HG02588 (cell line): ENCODE results near the gene ELOVL6.

Experiments used
- ATAC-seq: cut with Tn5 transposase; IDR thresholded peaks from one replicate; pipeline ENCODE4 v1.9.1; 2021; ENCODE audit warnings: mild to moderate bottlenecking, moderate library complexity; ENCODE audit not compliant: unreplicated experiment

The ELOVL6 gene

GRCh38 chr4:110003401-110004187 is 194.8 kb downstream of the ELOVL6 start:
- no peak for ATAC-seq

DNA sequence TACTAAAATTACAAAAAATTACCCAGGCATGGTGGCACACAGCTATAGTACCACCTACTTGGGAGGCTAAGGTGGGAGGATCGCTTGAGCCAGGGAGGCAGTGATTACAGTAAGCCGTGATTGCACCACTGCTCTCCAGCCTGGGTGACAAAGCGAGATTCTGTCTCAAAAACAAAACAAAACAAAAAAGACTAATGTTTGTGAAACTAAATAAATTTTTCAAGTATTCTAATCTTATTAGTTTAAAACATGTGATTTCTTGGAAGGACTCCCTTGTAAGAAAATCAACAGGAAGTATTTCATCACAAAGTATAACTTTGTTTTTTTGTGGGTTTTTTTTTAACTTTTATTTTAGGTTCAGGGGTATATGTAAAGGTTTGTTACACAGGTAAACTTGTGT is 196.1 kb downstream of the ELOVL6 start:
- no peak for ATAC-seq

DNA sequence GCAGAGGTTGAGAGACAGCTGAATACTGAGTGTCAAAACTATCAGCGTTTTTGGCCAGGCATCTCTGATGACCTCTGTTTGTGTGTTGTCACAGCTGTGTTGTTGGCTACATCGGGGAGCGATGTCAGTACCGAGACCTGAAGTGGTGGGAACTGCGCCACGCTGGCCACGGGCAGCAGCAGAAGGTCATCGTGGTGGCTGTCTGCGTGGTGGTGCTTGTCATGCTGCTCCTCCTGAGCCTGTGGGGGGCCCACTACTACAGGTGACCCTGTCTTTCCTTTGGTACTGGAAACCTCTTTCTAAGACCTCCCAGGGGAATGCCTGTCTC is 198.9 kb downstream of the ELOVL6 start:
- ATAC-seq = no peak

DNA sequence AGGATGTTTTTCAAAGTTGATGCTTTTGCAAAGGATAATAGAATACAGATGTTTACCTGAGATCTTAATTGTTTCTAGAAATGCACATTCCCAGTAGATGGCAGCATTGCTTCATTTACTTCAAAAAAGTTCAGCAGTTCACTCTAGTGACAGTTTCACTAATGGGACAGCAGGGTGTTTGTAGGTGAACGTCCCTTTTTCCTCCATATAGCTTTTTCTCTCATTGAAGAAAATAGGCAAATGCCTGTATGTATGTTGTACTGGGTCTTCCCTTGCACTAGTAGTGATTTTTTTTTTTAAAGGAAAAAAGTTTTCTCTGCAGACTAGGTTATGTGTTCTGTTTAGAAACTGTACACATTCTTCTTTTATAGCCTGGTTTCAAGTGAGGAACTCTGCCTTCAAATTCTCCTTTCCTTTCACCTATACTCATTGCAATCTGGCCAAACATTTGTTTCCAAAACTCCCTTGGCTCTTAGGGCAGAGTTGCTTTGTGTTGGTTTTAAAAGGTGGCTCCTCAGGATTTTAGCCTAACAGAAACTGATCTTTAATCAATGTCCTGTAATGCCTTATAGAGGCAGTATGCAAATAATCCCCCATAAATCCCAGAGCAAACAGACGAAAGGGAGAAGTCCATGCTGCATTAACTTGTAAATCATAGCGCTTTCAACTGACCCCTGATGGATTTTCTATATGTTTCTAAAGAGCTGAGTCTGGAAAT is 199.4 kb downstream of the ELOVL6 start:
- peak; percentile 53 for ATAC-seq

- ATAC-seq = no peak
Measured at GRCh38 chr4:109996526-109996925, 201.9 kb downstream of the ELOVL6 start.
